Activated T-cell treated with anti-CD3 and anti-CD28 coated beads, Interleukin-2, amount 50 U/mL, for 24 hours (primary cell): ENCODE results near the gene SNX3.
"Not testable (repeated sequence)": the region's sequence is repeated elsewhere in the genome, so short reads cannot be mapped to it uniquely, and the experiment has no call there.

ENCODE experiments used
- DNase-seq: peaks from one replicate; pipeline ENCODE4 v3.0.0-alpha.2; 2020
- H3K27ac Mint-ChIP-seq: 2 replicates; pipeline ENCODE4 v1.8.0; 2020; ENCODE audit warnings: mild to moderate bottlenecking, mixed read lengths
- H3K27me3 Mint-ChIP-seq: 2 replicates; pipeline ENCODE4 v1.8.0; 2020; ENCODE audit warnings: mixed read lengths
- H3K36me3 Mint-ChIP-seq: 2 replicates; pipeline ENCODE4 v1.8.0; 2020; ENCODE audit warnings: low read depth, mixed read lengths
- H3K4me1 Mint-ChIP-seq: 2 replicates; pipeline ENCODE4 v1.8.0; 2020; ENCODE audit warnings: low read depth, mixed read lengths
- H3K4me3 Mint-ChIP-seq: 2 replicates; pipeline ENCODE4 v1.8.0; 2020; ENCODE audit warnings: mild to moderate bottlenecking, moderate library complexity, mixed read lengths
- H3K9me3 Mint-ChIP-seq: 2 replicates; pipeline ENCODE4 v1.8.0; 2020; ENCODE audit warnings: mixed read lengths

SNX3 gene

DNA sequence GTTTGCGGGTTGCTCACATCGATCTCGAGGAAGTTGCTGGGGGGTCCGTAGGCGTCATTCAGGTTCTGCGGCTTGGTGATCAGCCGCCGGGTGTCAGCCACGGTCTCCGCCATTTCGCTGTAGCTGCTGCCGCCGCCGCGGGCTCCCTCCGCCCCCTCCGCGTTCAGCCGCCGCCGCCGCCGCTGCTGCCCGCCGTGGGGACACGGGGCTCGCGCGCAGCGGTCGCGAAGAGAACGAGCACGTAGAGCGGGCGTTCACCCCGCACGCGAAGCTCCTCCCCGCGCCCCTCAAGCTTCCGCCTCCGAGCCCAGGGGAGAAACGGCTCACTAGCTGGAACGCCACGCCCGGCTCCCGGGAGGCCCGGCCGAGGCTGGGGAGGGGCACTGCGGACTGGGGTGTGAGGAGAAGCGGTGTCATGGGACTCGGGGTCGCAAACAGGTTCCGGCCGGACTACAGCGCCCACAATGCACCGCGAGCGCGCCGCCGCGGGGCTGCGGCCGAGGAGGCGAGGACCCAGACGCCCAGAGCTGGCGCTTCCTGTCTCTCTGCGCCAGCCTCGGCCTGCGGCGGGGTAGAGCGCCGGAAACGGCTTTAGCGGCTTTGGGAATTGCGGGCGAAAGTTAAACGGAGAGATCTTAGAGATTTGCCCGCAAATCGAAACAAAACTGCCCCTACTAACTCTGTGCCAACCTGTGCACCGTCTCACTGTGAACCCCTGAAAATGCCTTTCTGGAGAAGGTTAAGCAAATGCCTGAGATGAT lies at the start of gene SNX3:
Gene SNX3 (minus strand): TSS at position 232 of the 761 bp plus-strand sequence. CDS start 119 bp downstream, at position 113.
- Mint-ChIP-seq H3K27me3 (no peaks in the 10 kb centered on the region), H3K4me1 (peaks cover 37% of the 10 kb centered on the region)

DNA sequence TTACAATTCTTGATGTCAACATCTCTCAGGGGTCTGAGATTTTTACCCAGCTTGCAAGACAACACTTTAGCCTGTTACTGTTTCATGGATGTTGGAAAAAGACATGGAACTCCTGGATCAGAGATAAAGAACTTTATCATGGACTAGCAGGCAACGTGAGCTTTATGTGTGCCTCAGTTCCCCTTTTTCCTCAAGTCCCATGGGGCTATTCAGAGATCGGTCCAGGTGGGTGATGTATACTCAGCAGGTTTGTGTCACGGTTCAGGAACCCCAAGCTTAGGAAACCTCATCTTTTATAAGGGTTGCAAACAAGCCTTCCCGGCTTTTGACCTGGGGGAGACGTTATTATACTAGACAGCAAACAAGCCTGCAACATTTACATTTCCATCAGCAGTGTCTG lies 49.0 kb upstream of the SNX3 start:
- no peaks in the 10 kb centered on the region for H3K9me3 Mint-ChIP-seq
- H3K4me1 Mint-ChIP-seq, result peaks cover 2% of the 10 kb centered on the region
- H3K36me3 Mint-ChIP-seq, result no peaks in the 10 kb centered on the region
- DNase-seq, result no peak
- H3K4me3 Mint-ChIP-seq, result no peak overlapping the region
- H3K27me3 Mint-ChIP-seq, result no peaks in the 10 kb centered on the region
- H3K27ac Mint-ChIP-seq, result no peak overlapping the region

More for the DNA sequence above, at the start of gene SNX3:
- Mint-ChIP-seq H3K4me3 (peak within 1 kb of the TSS; percentile 81), H3K9me3 (no peaks in the 10 kb centered on the region), H3K36me3 (peaks cover 13% of the 10 kb centered on the region), H3K27ac (peak within 1 kb of the TSS; percentile 92)
- peak; percentile 95 for DNase-seq

DNA sequence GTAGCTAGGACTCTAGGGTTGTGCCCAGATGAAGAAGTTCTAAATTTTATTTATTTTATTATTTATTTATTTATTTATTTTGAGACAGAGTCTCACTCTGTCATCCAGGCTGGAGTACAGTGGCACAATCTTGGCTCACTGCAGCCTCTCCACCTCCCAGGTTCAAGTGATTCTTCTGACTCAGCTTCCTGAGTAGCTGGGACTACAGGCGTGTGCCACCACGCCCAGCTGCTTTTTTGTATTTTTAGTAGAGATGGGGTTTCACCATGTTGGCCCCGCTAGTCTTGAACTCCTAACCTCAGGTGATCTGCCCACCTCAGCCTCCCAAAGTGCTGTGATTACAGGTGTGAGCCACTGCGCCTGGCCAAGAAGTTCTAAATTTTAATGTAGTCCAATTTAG lies 47.8 kb upstream of the SNX3 start:
- not testable (repeated sequence) for H3K36me3 Mint-ChIP-seq, DNase-seq, H3K27me3 Mint-ChIP-seq, H3K4me1 Mint-ChIP-seq, H3K27ac Mint-ChIP-seq, H3K9me3 Mint-ChIP-seq, H3K4me3 Mint-ChIP-seq

DNA sequence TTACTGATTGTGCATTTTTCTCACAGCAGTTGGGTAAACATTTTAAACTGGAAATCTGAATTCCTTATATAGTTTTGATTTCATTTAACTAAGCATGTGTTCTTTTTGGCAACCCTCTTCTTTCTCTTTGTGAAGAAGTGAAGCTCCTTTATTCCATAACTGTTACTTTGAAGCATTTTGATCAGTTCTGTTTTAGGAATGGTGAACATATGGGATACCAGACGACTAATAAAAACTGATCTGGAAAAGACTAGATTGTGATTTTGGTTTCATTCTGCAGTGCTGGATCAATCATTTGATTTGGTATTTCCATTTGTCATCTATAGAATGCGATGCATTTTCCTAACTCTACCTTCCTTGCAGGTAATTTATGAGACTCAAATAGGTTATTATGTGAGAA lies 43.8 kb upstream of the SNX3 start:
- Mint-ChIP-seq H3K36me3 (peaks cover 2% of the 10 kb centered on the region), H3K4me3 (no peak overlapping the region), H3K27ac (no peak overlapping the region), H3K4me1 (peaks cover 3% of the 10 kb centered on the region), H3K9me3 (no peaks in the 10 kb centered on the region), H3K27me3 (no peaks in the 10 kb centered on the region)
- DNase-seq, result no peak

DNA sequence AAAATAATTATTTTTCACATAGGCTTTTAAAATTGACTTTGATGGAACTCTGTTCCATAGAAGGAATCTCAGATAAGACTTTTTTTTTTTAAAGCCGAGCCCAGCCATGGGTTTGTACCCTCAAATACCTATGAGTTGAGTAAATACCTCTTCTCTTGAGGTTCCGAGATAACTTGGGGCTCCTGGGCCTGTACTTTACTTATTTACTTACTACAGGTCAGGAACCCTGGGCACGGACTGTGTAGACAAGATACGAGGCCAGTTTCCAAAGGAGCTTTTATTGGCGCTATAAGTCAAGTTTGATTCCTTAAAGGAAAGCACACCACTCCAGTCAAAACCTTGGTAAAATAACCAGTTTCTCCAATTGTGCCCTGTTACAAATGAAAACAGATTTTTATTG lies 41.5 kb upstream of the SNX3 start:
- no peak overlapping the region for H3K27ac Mint-ChIP-seq
- H3K36me3 Mint-ChIP-seq, result peaks cover 2% of the 10 kb centered on the region
- no peaks in the 10 kb centered on the region for H3K27me3 Mint-ChIP-seq
- H3K9me3 Mint-ChIP-seq, result no peaks in the 10 kb centered on the region
- no peak for DNase-seq
- peaks cover 8% of the 10 kb centered on the region for H3K4me1 Mint-ChIP-seq
- no peak overlapping the region for H3K4me3 Mint-ChIP-seq

DNA sequence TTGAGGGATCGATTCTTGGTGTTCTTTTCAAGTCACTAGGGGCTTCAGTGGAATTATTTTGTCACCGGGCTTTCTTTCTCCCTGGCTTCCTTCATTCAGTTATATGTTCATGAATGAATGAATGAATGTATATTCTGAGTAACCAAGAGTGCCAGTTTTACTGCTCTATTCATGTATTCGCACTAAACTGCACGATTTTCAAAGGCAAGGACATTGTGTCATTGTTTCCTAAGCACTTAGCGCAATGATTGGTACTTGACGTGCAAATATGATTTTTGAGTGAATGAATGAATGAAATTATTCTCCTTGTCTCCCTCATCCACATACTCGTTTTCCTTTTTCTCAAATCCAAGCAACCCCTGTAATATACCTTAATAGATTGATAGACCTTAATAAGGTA lies 34.8 kb upstream of the SNX3 start:
- no peaks in the 10 kb centered on the region for H3K27me3 Mint-ChIP-seq
- H3K9me3 Mint-ChIP-seq, result no peaks in the 10 kb centered on the region
- H3K27ac Mint-ChIP-seq, result peak overlapping the region; percentile 100
- no peak for DNase-seq
- H3K4me1 Mint-ChIP-seq, result peaks cover 22% of the 10 kb centered on the region
- H3K36me3 Mint-ChIP-seq, result peaks cover 11% of the 10 kb centered on the region
- peak overlapping the region; percentile 93 for H3K4me3 Mint-ChIP-seq

DNA sequence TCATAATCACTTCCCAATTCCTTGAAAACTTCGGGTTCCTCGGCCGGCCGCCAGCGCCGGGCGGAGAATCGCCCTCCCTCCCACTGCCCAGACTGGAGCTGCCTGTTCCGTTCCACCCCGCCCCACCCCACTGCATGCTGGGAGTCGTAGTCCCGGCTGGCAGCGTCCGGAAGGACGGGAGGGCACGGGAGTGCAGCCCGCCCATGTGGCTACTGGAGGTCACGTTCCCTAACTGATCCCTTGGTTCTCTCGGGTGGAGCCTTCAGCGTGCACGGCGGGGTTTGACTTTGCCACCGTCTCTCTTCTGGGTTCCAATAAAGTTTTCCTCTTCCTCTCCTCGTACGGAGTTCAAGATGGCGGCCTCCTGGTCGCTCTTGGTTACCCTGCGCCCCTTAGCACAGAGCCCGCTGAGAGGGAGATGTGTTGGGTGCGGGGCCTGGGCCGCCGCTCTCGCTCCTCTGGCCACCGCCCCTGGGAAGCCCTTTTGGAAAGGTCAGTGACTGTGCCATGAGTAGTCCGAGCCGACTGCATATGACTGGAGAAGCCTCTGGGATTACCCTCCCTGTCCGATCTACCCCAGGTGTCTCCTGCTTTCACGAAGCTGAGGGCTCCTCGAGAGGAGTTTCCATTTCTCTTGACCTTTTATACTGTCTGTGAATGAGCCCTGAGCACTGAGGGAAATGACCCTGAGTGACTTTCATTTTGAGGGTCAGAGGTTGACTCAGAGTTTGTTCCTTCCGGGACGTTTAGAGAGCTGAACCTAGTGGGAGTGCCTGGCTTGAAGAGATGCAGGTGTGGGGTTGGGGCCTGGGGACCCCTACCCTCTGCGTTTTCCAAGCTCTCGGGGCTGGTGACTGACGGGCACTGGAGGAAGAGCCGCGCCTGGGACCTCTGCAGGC lies 34.1 kb upstream of the SNX3 start, which contains the start of gene AFG1L:
Gene AFG1L (plus strand): TSS at position 328 of the 899 bp plus-strand sequence. CDS start 26 bp downstream, at position 354.
- peaks cover 22% of the 10 kb centered on the region for H3K4me1 Mint-ChIP-seq
- H3K9me3 Mint-ChIP-seq, result no peaks in the 10 kb centered on the region
- H3K27me3 Mint-ChIP-seq, result no peaks in the 10 kb centered on the region
- DNase-seq, result peak; percentile 94
- H3K27ac Mint-ChIP-seq, result peak within 1 kb of the TSS; percentile 100
- H3K4me3 Mint-ChIP-seq, result peak within 1 kb of the TSS; percentile 93
- peaks cover 11% of the 10 kb centered on the region for H3K36me3 Mint-ChIP-seq

DNA sequence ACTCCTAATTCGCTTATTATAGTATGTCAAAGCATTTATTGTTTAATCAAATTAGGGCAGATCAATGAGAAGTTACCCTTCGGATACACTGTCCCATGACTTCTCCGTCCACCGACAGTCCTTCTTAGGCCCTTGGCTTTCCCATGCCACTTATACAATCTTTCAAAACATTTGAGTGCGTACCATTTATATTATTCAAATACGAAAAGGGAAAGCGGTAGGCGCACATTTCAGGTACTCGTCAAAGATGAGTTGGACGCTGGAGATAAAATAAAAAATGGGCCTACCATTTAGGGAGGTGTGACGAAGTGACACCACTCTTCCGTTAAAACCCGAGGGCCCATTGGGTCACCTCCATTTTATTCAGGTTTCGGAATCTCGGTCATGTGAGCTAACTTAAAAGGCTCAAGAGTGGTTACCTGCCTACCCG lies 33.5 kb upstream of the SNX3 start:
- Mint-ChIP-seq H3K36me3 (peaks cover 11% of the 10 kb centered on the region), H3K4me1 (peaks cover 19% of the 10 kb centered on the region), H3K27ac (peak overlapping the region; percentile 100), H3K27me3 (no peaks in the 10 kb centered on the region), H3K9me3 (no peaks in the 10 kb centered on the region), H3K4me3 (peak overlapping the region; percentile 93)
- DNase-seq, result no peak

DNA sequence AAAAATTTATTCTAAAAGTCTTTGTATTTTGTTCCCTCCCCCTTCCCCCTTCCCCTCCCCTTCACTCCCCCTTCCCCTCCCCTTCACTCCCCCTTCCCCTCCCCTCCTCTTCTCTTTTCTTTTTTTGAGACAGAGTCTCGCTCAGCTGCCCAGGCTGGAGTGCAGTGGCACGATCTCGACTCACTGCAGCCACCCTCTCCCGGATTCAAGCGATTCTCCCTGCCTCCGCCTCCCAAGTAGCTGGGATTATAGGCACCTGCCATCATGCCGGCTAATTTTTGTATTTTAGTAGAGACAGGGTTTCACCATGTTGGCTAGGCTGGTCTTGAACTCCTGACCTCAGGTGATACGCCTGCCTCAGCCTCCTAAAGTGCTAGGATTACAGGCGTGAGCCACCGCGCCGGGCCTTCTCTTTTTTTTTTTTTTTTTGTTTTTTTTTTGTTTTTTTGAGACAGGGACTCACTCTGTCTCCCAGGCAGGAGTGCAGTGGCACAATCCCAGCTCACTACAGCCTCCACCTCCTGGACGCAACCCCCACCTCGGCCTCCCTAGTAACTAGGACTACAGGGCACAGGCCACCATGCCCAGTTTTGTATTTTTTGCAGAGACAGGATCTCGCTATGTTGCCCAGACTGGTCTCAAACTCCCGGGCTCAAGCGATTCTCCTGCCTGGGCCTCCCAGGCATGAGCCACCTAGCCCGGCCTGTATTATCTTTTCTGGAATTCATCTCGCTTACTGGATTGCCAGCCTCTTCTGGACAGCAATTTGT lies 32.9 kb upstream of the SNX3 start:
- H3K4me1 Mint-ChIP-seq, result peaks cover 18% of the 10 kb centered on the region
- peak overlapping the region; percentile 93 for H3K4me3 Mint-ChIP-seq
- H3K27me3 Mint-ChIP-seq, result no peaks in the 10 kb centered on the region
- H3K27ac Mint-ChIP-seq, result peak overlapping the region; percentile 100
- peak; percentile 30 for DNase-seq
- H3K36me3 Mint-ChIP-seq, result peaks cover 11% of the 10 kb centered on the region
- no peaks in the 10 kb centered on the region for H3K9me3 Mint-ChIP-seq

DNA sequence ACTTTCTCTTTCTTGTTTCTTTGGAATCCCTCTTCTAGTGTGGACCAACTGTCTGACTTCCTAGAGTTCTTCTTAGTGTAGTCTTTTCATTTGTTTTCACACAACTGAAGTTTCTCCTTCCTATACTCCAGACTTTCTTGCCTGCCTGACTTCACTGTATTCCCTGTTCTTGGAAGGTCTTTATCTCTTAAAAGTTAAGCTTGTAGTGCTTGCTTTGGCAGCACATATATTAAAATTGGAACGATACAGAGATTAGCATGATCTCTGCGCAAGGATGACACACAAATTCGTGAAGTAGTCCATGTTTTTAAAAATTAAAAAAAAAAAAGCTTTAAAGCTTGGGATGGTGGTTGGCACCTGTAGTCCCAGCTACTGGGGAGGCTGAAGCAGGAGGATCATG lies 31.7 kb upstream of the SNX3 start:
- H3K27me3 Mint-ChIP-seq, H3K27ac Mint-ChIP-seq, H3K9me3 Mint-ChIP-seq, H3K4me3 Mint-ChIP-seq, DNase-seq: not testable (repeated sequence)
- H3K4me1 Mint-ChIP-seq, result peaks cover 15% of the 10 kb centered on the region
- peaks cover 11% of the 10 kb centered on the region for H3K36me3 Mint-ChIP-seq

DNA sequence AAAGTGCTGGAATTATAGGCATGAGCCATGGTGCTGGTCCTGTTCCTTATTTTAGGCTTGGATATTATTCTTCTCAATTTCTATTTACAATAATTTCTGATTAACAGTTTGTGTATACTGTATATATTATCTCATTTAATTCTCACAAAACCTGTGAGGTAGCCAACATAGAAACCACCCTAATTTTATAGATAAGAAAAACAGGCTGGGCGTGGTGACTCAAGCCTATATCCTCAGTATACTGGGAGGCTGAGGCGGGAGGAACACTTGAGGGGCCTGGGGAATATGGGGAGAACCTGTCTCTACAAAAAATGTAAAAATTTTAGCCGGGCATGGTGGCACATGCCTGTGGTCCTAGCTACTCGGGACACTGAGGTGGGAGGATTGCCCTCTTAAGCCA lies 30.3 kb upstream of the SNX3 start:
- Mint-ChIP-seq H3K4me1 (peaks cover 18% of the 10 kb centered on the region), H3K27me3 (no peaks in the 10 kb centered on the region), H3K9me3 (no peaks in the 10 kb centered on the region), H3K36me3 (peaks cover 11% of the 10 kb centered on the region), H3K27ac (no peak overlapping the region), H3K4me3 (no peak overlapping the region)
- DNase-seq, result no peak

DNA sequence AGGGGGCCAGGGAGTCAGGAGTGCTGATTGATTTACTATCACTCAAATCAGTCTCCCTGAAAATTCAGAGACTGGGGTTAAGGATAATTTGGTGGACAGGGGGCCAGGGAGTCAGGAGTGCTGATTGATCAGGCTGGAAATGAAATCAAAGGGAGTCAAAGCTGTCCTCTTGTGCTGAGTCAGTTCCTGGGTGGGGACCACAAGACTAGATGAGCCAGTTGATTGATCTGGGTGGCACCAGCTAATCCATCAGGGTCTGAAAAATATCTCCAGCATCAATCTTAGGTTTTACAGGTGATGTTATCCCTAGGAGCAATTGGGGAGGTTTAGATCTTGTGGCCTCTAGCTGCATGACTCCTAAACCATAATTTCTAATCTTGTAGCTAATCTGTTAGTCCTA lies 27.9 kb upstream of the SNX3 start:
- Mint-ChIP-seq H3K27ac (no peak overlapping the region), H3K4me3 (no peak overlapping the region), H3K4me1 (peaks cover 4% of the 10 kb centered on the region), H3K36me3 (no peaks in the 10 kb centered on the region), H3K27me3 (no peaks in the 10 kb centered on the region), H3K9me3 (no peaks in the 10 kb centered on the region)
- no peak for DNase-seq

DNA sequence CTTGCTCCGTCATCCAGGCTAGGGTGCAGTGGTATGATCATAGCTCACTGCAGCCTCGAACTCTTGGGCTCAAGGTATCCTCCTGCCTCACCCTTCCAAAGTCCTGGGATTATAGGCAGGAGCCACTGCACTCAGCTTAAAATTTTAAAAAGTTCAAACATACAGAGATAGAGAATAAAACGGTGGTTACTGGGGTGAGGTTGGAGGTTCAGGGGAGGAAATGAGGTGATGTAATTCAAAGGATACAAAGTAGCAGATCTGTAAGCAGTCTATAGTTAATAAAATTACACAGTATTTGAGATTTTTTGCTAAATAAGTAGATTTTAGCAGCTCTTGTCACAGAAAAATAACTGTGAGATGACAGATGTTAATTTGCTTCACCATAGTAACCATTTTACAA lies 26.5 kb upstream of the SNX3 start:
- Mint-ChIP-seq H3K36me3 (no peaks in the 10 kb centered on the region), H3K27me3 (no peaks in the 10 kb centered on the region), H3K9me3 (no peaks in the 10 kb centered on the region), H3K4me1 (peaks cover 4% of the 10 kb centered on the region), H3K27ac (no peak overlapping the region), H3K4me3 (no peak overlapping the region)
- no peak for DNase-seq

DNA sequence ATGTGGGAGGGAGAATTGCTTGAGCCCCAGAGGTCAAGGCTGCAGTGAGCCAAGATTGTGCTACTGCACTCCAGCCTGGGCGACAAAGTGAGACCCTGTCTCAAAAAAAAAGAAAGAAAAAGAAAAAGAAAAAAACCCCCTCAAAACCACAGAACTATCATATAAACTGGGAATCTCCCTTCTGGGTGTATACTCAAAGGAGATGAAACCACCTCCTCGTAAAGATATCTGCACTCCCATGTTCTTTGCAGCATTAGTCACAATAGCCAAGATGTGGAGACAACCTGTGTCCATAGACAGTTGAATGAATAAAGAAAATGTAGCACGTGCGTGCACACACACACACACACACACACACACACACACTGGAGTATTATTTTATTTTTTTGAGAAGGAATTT lies 25.5 kb upstream of the SNX3 start:
- Mint-ChIP-seq H3K27me3 (no peaks in the 10 kb centered on the region), H3K4me1 (peaks cover 4% of the 10 kb centered on the region), H3K4me3 (no peak overlapping the region), H3K27ac (no peak overlapping the region), H3K9me3 (no peaks in the 10 kb centered on the region), H3K36me3 (no peaks in the 10 kb centered on the region)
- DNase-seq, result no peak
